Stimulated activated CD4-positive, alpha-beta T cell treated with anti-CD3 and anti-CD28 coated beads, Interleukin-4, amount 100 ng/mL, for 24 hours (primary cell): ENCODE data around the gene MBOAT7.
"Not testable (repeated sequence)": the region's sequence is repeated elsewhere in the genome, so short reads cannot be mapped to it uniquely, and the experiment has no call there.

ENCODE experiments used
- DNase-seq: peaks from one replicate; pipeline ENCODE4 v3.0.0-alpha.2; 2020

MBOAT7 gene

DNA sequence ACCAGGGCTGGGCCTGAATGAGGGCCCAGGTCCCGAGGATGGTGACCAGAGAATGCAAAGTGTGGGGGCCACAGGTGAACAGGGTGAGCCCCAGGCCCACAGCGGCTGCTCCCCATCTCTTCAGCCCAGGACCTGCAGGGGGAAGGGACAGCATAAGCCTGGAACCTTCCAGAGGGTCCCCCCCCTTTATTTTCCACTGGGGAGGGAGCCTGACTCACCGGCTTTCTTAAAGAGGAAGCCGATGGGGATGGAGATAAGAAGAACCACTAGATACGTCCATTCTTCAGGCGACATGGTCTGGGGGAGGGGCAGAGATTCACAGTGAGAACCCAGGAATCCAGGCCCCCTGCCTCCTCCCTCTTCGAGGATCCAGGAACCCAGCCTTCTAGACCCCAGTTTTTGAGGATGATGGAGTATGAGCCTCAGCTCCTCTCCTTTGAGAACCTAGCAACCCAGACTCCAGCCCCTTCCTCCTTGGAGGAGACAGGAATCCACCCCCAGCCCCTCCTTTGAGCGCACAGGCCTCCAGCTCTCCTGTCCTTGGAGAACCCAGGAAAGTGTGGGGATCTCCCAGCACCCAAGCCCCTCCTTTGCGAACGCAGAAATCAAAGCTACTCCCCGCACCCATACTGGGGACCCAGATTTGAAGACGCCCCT, 1.0 kb downstream of the MBOAT7 start:
- DNase-seq: peak; percentile 69

DNA sequence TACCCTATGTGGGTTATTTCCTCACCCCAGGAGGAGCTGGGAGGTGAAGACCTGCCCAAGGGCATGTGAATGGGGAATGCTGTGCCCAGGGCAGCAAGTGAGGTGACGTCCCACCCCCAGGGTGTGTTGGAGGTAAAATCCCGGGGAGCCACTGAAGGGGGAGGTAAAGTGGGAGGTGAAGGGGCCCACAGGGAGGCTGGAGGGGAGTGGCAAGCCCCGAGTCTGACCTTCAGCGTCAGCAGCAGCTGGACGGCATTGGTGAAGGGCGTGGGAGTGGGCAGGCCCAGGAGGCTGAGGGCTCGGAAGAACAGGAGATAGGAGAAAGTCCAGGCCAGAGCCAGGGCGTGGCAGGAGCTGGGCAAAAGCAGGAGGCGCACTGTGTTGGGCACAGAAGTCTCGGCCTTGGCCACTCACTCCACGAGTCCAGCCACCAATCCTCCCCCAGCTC, 2.4 kb downstream of the MBOAT7 start:
- no peak for DNase-seq

DNA sequence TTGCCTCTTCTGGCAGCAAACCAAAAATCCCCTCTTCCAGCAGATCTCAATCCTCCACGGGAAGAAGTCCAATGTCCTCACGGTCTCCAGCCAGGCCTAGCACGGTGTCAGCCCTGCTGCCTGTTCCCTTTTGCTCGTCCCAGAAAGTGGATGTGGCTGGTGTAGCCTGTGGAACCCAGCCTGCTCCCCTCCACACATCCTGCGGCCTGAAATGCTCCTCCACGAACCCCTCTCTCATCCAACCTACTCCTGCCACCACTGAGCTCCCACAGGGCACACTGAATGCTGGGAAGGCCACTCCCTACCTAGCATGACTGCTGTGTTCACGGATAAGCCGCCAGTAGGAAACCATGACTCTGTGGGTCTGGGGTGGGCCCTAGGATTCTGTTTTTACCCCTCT, 3.0 kb downstream of the MBOAT7 start:
- DNase-seq: no peak

DNA sequence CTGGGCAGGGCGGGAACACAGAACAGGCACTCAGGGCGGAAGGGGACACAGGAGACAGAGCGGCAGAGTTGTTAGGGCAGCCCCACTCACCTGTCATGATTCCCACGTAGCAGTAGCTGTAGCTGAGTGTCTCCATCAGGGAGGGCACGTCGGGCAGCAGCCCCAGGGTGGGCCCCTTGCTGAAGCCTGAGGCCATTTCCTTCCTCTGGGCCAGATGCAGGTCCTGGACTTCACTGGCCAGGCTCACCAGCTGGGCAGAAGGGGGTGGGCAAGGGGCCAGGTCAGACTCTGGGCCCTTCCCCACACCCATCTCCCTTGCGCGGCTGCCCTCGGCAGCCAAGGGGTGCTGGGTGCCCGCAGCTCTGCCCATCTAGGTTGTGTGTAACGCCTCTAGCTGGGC, 5.9 kb downstream of the MBOAT7 start:
- DNase-seq: no peak

DNA sequence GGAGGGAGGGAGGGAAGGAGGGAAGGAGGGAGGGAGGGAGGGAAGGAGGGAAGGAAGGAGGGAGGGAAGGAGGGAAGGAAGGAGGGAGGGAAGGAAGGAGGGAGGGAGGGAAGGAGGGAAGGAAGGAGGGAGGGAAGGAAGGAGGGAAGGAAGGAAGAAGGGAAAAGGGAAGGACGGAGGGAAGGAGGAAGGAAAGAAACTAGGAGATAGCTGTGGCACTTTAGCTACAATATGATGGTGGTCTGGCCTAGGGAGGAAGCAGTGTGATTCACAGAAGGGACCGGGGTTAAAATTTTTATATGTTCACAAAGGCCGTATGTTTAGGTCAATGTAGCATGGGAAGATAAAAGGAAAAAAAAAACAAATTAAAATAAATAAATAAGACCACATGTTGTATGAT, 7.5 kb downstream of the MBOAT7 start:
- not testable (repeated sequence) for DNase-seq

DNA sequence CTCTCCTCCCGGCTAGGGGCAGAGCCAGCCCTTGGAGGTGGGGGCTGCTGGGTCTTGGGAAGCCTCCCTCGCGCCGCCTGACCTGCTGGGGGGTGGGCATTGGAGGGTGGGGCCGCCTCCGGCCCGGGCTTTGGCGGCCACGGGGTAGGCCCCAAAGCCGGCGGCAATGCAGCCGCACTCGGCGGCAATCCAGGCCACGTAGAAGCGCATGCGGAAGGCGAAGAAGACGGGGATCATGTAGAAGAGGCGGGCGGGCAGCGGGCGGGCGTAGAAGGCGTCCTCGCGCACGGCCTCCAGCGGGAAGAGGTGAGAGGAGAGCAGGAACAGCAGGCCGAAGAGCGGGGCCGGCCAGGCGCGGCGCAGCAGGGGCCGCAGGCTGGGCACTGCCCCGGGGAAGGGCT, 8.7 kb downstream of the MBOAT7 start:
- DNase-seq: no peak

DNA sequence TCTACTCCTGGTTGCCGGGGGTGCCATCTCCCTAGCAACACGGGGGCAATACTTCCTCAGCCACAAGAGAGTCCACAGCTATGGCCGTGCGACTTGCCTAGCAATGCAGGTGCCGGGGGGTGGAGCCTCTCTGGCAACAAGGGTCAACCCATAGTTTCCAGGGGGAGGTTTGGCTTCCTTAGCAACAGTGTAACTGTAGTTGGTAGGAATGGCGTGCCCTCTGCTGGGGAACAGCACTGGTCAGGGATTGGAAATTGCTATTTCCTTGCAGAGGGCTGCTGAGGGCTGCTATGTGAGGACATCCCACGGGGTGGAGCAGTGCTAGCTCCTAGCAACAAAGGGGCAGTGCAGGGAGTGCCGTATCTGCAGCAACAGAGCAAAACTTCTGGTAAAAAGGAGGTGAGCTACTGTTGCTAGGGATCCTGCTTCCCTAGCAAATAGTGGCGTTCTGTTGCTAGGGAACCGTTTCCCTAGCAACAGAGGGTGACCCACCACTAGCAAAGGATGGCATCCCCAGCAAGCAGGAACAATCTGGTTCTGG, 9.4 kb downstream of the MBOAT7 start:
- no peak for DNase-seq

DNA sequence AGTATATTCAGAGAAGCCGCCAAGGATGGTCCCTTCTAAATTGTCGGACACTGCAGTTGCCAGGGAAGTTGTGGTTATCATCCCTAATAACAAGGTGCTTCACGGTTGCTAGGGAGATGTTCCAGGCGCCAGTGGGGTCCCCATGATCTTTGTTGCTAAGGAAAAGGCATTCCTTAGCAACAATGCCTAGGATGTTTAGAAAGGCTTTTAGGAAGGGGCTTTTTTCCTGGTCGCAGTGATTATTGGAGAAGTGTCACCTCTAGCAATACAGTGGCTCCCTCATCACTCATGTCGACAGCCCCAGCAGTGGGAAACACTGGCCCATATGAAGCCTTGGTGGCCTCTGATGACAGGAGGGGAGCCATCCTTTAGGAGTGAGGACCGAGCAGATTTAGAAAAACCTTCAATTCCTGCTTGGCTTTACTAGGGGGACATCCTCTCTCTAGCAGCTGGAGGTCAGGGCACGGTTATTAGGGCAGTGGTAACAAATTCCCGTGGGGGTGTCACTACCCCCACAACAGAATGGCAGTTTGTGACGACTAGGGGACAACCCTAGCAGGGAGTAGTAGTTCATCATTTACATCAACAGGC, 10.0 kb downstream of the MBOAT7 start:
- no peak for DNase-seq

DNA sequence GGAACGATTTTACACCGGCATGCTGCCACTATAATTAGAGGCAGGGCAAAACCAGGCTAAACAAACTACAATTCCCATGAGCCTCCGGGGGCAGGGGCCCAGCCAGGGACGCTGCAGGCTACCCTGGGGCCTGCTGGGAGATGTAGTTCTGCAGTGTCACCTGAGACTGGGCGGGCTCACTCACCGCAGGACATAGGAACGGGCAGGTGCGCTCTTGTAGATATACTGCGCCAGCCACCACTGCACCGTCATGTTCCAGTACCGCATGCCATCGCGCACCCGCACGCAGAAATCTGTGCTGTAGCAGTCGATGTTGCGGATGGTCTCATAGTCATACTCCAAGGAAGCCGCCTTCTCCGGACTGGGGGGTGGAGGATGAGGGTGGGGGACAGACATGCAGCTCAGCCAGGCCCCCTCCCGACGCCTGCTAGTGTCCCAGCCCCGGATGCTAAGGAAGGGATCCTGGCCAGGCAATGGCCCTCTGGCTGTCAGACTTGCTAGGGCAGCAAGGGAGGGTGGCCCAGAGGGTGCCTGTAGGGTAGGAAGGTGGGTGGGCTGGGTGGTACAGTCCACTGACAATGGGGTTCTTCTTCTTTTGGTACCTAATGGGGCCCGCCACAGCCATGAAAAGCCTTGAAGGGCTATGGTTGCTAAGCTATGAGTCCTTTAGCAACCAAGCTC, 10.7 kb downstream of the MBOAT7 start:
- DNase-seq: peak; percentile 33

DNA sequence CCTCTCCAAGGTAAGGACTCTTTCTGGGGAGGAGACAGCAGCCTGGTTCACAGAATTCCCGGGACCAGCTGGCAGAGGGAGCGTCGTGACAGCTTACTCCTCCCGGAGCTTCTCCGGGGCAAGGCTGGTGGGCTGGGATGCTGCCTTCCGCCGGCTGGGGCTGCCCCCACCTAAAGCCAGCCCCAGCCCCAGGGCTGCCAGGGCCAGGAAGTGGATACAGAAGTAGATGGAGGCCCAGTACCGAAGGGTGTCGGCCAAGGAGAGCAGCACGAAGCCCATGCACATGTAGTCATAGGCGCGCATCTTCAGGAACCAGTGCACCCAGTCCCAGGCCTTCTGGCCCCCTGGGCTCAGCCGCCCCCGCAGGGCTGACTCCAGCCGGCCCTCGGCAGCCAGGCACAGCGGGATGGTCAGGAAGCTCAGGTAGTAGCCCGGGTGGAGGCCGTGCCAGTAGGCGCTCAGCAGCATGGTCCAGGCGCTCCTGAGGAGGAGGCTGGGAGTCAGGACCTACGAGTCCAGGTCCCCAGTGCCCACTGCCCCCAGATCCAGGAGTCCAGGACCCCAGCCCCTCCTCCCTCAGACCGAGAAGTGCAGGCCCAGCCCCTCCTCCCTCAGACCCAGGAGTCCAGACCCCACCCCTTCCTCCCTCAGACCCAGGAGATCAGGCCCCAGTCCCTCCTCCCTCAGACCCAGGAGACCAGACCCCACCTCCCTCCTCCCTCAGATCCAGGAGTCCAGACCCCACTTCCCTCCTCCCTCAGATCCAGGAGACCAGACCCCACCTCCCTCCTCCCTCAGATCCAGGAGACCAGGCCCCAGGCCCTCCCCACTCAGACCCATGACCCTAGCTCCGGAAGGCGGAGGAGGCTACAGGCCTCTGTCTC, 15.2 kb downstream of the MBOAT7 start:
- no peak for DNase-seq

DNA sequence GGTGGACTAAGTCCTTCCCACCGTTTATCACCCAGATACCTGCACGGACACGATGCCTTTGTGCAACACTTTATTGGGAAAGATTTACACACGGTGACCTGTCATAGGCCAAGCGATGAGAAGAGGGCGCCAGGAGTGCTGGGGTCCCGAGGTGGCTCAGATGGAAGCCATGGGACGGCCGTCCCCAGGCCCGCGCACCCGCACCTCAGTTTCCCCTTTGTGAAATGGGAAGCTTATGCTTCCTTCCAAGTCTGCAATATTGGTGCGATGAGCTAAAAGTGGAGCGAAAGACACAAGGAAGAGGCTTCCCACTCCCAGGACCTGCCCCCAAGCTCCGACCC, 16.1 kb downstream of the MBOAT7 start:
- no peak for DNase-seq

DNA sequence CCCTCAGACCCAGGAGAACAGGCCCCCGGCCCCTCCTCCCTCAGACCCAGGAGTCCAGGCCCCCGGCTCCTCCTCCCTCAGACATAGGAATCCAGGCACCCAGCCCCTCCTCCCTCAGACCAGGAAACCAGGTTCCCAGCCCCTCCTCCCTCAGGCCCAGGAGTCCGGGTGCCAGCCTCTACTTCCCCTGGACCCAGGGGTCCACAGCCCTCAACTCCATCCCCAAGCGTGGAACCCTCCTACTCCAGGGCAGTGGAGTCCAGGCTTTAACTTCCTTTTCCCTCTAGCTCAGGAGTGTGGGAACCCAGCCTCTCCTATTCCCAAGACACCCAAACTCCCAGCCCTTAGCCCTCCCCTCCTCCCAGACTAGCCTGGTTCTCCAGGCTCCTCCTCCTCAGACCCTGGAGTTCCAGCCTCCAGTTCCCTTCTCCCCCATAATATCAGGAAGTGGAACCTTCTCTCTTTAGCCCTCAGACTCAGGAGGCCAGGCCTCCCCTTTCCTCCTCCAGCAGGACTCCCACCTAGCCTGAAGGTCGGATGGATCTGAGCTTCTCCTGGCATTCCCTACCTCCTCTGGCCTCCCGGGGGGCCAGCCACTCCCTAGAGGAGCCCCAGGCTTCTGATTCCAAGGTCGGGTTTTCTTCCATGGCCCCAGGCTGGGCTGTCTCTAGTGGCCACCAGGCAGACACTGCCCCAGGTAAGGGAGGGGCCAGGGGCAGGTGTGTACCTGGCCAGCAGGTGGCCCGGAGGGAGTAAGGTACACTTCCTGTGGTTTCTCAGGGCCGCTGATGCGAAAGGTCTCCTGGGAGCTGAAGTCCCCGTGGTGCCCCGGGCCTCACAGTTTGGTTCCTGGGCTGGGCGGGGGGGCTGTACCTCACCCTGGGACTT, 16.7 kb downstream of the MBOAT7 start, which contains the start of gene TMC4:
Gene TMC4 (minus strand): TSS at position 690 of the 888 bp plus-strand sequence. CDS start 43 bp downstream, at position 647.
- DNase-seq: no peak

DNA sequence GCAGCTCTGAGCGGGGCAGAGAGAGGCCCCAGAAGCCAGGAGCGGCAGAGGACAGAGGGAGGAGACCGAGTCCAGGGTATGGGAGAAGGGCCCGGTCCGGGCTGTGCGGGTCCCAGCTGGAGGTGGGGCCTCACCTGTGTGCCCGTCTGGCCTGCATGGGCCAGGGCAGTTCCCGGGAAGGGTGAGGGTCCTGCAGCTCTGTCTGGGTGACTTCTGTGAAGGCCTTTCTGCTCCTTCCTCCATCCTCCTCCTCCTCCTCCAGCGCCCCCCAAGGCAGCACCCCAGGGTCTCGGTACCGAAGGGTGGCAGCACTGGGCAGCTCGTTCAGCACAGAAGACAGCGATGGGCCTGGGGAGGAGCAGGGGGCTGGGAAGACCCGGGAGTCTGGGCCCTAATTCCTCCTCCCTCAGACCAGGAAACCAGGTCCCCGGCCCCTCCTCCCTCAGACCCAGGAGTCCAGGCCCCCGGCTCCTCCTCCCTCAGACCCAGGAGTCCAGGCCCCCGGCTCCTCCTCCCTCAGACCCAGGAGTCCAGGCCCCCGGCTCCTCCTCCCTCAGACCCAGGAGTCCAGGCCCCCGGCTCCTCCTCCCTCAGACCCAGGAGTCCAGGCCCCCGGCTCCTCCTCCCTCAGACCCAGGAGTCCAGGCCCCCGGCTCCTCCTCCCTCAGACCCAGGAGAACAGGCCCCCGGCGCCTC, 17.5 kb downstream of the MBOAT7 start:
- not testable (repeated sequence) for DNase-seq

DNA sequence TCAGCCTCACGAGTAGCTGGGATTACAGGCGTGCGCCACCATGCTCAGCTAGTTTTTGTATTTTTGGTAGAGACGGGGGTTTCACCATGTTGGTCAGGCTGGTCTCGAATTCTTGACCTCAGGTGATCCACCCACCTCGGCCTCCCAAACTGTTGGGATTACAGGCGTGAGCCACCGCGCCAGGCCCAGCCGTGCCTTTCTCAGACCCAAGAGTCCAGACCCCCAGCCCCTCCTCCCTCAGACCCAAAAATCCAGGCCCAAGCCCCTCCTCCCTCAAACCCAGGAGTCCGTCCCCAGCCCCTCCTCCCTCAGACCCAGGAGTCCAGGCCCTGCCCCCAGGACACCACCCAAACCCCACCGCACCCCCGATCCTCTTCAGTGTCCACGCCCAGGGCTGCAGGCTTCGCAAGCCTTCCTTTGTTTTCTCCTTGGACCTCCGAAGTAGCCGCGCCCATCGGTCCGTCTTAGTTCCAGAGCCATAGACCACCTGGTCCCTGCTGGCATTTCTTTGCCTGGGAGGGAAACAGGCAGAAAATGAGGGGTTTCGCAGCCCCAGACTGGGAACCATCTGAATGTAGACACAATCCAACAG, 20.1 kb downstream of the MBOAT7 start:
- no peak for DNase-seq

DNA sequence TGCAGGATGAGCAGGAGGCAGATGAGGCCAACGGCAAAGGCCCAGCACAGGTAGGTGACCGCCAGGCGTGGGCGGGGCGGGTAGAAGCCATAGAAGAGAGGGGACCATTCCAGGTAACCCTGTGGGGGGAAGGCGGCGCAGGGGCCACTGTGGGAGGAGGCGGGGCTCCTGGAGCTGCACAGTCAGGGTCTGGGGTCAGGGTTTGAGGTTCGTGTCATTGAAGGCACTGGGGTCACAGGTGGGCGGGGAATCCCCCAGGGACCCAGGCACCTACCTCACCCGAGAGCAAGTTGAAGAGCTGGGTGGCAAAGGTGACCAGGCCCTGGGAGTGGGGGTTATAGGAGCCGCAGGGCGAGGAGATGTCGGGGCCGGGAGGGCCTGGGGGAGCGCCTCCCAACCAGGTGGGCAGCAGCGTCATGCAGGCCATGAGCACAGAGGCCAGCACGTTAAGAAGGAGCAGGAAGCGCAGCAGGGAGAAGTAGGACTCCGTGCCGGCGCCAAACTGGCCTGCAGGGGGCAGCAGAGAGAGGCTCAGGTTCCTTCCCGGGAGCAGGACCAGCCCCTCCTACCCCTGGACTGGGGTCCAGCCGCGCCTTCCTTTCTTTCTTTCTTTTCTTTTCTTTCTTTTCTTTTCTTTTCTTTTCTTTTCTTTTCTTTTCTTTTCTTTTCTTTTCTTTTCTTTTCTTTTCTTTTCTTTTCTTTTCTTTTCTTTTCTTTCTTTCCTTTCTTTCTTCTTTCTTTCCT, 21.0 kb downstream of the MBOAT7 start:
- DNase-seq: peak; percentile 95

DNA sequence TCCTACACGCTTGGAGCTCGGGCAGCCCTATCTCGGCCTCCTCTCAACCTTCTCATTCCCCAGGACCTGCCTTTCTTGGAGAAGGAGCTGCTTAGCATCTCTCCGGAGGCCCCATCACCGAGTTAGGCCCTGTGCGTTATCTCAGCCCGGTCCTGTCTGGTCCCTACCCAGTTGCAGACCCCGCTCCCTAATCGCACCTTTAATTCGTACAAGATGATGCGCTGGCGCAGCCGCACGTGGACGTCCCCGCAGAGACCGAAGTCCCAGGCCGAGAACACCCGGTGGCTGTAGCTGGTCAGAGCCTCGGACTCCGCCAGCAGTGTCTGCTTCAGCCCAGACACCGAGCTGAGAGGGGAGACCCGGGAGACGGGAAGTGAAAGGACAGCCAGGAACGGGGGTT, 24.2 kb downstream of the MBOAT7 start:
- DNase-seq: no peak

DNA sequence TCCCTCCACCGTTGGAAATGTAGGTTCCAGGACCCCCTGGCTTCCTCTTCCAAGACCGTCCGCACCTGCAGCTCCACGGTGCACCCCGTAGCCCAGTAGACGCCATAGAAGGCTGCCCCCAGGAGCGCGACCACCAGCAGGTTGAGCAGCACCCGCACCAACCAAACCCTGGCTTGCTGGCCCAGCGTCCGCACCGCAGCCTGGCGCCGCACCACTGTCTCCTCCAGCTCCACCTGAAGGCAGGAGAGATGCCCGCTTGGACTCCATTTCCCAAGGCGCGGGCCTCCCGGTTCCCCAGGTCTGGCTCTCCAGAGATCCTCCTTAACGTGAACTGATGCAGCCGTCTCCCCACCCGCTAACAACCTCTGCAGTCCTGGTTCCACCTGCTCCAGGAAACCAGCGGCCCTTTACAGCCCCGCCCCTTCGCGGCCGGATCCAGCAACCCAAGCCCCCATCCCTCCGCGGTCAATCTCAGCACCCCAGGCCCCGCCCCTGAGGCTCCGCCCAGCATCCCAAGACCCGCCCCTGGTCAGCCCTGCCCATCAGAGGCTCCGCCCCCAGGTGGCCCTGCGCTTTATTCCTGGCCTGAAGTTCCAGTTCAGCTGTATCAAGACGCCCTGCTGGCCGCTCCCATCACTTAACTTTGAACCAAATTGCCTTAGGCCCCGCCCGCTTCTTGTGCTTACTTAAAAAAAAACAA, 24.9 kb downstream of the MBOAT7 start:
- peak; percentile 64 for DNase-seq

DNA sequence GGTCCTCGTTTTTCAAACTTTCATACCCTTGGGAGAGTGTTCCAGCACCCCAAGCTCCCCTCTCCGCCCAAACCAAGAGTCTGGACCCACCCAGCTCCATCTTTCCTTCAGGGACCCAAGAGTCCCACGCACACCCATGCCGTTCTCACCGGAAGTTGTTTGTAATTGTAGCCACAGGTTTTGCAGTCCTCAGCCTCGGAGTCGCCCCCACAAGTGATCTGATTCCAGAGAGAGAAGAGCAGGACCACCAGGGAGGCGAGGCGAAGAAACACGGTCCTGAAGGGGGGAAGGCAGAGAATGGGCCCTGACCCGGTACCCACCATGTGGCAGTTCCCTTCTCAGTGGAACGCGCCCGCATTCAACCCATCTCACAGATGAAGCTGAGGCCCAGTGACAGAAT, 26.5 kb downstream of the MBOAT7 start:
- DNase-seq: no peak

DNA sequence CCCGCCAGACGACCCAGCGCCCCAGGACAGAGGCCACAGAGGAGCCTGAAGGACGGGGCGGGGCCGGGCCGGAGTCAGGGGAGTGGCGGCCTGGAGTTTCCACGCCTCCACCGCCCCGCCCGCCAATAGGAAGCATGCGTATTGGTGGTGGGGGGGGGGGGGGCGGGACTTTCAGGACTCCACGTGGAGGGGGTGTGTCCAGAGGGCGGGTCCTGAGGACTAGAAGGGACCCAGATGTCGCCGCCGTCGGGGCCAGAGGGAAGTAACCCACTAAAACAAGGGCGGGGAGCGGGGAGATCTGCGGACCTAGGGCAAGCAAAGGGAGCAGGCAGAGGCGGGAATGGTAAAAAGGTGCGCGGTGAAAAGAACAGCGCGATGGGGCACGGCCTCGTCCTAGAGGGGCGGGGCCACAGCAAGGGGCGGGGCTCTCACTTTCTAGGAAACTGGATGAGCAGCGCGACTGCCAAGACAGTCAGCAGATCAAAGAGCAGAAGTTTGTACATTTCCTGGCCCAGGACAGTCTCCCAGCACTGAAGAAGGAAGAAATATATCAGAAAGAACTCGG, 27.1 kb downstream of the MBOAT7 start:
- DNase-seq: peak; percentile 83
